DMS79 (cell line): ENCODE results near the gene BCAS3.
"Not testable (repeated sequence)": the region's sequence is repeated elsewhere in the genome, so short reads cannot be mapped to it uniquely, and the experiment has no call there.

Source experiments
- DNase-seq: peaks from one replicate; lab custom pipeline; 2025; lab: John Stamatoyannopoulos, UW

Gene BCAS3

DNA sequence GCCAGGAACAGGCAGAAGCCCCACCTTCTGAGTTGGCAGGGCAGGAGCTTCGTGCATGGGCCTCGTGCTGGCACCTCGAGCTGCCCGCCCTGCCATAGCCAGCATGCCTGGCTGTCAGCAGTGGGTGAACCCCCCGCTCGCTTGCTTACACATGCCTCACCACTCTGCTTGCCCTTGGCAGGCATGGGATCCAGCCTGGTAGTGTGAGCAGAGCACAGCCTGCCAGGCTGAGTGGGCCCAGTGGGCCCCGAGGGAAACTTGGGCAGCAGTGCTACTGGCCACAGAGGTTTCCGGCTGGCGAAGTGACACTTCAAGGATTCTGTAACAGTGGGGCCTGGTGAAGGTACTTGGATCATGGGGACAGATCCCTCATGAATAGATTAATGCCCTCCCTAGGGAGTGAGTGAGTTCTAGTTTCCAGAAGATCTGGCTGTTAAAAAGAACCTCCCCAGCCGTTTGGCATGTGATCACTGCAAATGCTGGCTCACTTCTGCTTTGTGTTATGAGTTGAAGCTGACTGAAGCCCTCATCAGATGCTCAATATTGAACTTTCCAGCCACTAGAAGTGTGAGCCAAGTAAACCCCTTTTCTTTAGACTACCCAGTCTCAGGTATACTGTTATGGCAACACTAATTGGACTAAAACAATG is 114.7 kb downstream of the BCAS3 start:
- no peak for DNase-seq

DNA sequence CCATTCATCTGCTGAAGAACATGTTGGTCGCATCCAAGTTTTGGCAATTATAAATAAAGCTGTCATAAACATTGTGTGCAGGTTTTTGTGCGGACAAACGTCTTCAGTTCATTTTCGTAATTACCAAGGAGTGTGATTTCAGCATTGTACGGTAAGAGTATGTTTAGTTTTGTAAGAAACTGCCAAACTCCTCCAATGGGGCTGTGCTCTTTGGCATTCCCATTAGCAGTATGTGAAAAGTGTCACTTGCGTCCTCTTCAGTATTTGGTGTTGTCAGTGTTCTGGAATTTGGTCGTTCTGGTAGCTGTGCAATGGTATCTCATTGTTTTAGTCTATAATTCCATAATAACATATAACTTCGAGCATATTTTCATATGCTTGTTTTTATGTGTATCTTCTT is 120.9 kb downstream of the BCAS3 start:
- DNase-seq: no peak

GRCh38 chr17:60802377-60802776 is 124.7 kb downstream of the BCAS3 start:
- no peak for DNase-seq

GRCh38 chr17:60803059-60803458 is 125.4 kb downstream of the BCAS3 start:
- no peak for DNase-seq

GRCh38 chr17:60804831-60805230 is 127.2 kb downstream of the BCAS3 start:
- no peak for DNase-seq

- no peak for DNase-seq
Measured at GRCh38 chr17:60809421-60809820, 131.8 kb downstream of the BCAS3 start.

DNA sequence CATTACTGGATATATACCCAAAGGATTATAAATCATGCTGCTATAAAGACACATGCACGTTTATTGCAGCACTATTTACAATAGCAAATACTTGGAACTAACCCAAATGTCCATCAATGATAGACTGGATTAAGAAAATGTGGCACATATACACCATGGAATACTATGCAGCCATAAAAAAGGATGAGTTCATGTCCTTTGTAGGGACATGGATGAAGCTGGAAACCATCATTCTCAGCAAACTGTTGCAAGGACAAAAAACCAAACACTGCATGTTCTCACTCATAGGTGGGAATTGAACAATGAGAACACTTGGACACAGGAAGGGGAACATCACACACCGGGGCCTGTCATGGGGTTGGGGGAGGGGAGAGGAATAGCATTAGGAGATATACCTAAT is 137.3 kb downstream of the BCAS3 start:
- DNase-seq: not testable (repeated sequence)

DNA sequence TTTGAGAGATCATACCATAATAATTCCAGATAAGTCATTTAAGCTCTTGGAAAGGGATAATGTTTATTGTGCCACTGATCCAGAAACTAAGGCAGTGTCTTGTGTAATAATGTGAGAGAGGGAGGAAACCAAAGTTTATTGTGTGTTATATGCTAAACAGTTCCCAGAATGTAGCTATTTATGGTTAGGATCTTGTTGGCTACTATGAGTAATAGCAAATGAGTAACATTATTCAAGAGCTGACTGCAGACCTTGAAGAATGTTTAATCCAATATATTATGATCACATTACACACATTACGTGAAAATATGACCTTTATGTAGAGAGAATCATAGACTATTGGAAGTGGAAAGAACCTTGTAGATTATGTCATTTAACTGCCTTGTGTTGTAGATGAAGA is 139.5 kb downstream of the BCAS3 start:
- no peak for DNase-seq

DNA sequence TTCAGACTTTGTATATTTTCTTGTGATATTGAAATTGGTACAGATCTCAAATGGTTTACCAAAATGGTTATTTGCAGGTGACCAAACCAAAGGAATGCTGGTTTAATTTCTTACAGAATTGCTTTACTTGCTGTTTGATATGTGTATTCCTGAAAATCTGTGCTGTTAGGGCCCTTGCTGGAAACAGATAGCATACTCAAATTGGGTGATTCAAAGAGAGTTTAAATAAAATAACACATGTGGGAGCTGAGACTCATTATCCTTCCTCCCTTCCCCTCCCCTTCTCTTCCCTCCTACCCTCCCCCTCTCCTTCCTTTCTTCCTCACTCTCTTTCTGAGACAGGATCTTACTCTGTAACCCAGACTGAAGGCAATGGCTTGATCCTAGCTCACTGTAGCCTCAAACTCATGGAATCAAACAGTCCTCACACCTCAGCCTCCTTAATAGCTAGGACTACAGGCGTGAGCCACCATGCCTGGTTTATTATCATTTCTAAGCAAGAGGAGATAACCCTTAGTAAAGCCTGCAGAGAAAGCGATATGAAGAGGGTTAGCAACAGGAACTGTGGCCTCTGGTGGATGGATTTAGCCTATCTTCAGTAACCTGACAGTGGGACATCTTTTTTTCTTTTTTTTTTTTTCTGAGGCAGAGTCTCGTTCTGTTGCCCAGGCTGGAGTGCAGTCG is 141.9 kb downstream of the BCAS3 start:
- DNase-seq: no peak

DNA sequence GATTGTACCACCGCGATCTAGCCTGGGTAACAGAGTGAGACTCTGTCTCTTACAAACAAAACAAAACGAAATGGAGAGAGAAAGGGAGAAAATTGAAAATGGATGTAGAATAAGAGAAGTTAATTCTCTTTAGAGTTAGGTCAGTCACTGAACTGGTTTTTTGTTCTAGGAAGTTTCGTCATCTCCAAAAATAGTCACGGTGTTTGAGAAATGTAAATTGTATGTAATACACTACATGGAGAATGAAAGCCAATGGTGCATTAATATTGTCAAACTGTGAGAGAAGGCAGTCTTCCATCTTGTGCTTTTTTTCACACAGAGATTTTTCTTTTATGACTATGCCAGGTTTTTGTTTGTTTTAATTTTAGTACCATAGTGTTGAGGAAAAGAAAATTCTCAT is 145.9 kb downstream of the BCAS3 start:
- no peak for DNase-seq

DNA sequence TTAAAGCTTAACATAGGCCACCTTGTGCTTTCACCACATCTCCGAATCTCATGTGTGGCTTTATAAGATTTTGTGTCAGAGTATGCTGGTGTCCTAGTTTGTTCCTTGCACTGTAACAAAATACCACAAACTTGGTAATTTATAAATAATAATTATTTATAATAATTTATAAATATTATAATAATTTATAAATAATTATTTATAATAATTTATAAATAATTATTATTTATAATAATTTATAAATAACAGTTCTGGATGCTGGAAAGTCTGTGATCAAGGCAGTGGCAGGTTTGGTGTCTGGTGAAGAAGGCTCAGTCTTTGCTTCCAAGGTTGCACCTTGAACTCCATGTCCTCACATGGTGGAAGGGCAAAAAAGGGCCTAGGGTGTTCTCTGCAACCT is 147.7 kb downstream of the BCAS3 start:
- DNase-seq: no peak

- no peak for DNase-seq
Measured at GRCh38 chr17:60827943-60828342, 150.3 kb downstream of the BCAS3 start.

DNA sequence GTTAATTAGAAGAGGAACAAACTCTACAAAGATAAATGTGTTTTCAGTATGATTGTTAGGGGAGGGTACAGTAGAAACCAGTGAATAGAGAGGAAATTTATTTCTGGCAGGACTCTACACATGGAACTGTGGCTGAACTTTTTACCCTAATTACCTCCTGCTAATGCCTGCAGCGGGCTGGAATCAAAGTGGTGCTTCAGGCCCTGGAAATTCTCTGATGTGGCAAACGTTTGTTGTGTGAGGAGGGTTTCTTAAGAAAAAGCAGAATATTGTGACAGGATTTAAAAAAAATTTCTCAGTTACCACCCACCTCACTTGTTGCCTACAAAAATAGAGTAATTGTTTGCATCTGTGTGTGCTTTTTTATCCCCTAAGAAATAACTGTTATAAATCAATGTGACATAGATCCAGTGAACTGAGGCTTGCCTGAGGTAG is 154.5 kb downstream of the BCAS3 start:
- DNase-seq: no peak

GRCh38 chr17:60832631-60833030 is 155.0 kb downstream of the BCAS3 start:
- DNase-seq: no peak

GRCh38 chr17:60840456-60840855 is 162.8 kb downstream of the BCAS3 start:
- DNase-seq: no peak

DNA sequence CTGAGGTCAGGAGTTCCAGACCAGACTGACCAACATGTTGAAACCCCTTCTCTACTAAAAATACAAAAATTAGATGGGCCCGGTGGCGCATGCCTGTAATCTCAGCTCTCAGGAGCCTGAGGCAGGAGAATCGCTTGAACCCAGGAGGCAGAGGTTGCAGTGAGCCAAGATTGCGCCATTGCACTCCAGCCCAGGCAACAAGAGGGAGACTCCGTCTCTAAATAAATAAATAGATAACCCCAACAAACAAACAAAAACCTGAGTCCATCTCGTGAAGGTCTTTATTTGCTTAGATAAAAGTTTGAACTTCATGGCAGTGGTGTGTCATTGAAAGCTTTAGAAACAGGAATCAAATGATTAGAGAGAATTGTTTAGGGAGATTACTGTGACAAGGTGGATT is 167.4 kb downstream of the BCAS3 start:
- no peak for DNase-seq

- DNase-seq: no peak
Measured at GRCh38 chr17:60846175-60846574, 168.5 kb downstream of the BCAS3 start.

DNA sequence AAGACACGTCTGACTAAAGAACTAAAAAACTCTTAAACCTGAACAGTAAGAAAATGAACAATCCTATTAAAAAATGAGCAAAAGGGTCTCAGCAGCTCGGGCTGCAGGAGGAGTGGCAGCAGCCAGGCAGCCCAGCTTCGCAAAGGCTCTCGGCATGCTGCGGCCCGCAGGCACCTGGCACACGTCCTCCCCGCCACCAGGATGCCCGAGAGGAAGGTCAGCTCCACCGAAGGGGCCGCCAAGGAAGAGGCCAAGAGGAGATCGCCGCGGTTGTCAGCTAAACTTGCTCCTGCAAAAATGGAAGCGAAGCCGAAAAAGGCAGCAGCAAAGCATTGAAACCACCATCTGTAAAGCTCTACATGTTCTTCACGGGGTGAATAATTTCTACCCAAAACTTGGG is 173.5 kb downstream of the BCAS3 start:
- no peak for DNase-seq

GRCh38 chr17:60857556-60858080 is 180.0 kb downstream of the BCAS3 start:
- no peak for DNase-seq

DNA sequence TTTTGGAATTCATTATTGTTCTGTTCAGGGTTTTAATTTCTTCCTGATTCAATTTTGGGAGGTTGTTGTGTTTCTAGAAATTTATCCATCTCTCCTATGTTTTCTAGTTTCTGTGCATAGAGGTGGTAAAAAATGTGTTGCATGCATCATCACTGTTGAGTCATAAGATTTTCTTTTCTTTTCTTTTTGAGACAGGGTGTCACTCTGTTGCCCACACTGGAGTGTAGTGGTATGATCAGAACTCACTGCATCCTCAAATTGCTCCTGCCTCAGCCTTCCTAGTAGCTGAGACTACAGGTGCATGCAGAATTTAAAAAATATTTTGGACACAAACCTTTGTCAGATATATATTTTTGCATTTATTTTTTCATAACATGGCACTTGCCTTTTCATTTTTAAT is 184.8 kb downstream of the BCAS3 start:
- no peak for DNase-seq

GRCh38 chr17:60863892-60864707 is 186.4 kb downstream of the BCAS3 start:
- DNase-seq: no peak

DNA sequence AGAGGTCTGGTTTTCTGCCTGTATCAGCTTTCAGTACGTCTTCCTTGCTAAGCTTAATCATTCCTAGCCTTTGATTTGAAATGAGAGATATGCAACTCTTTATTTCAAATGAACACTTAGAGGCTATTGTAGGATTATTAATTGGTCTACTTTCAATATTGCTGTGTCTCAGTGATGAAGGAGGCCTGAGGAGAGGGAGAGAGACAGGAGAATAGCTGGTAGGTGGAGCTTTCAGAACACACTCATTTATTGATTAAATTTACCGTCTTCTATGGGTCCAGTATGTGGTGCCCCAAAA is 187.0 kb downstream of the BCAS3 start:
- DNase-seq: no peak

GRCh38 chr17:60874772-60875171 is 197.1 kb downstream of the BCAS3 start:
- no peak for DNase-seq
